GM23338 (cell line): Measurements from ENCODE around the gene HBS1L.

ENCODE experiments used
- CREB1 ChIP-seq: fragments of 250-450 bp; sonication (Bioruptor Pico); IDR thresholded peaks from 2 replicates; pipeline ENCODE4 v1.5.0; 2020; ENCODE audit warnings: low read depth, mild to moderate bottlenecking, moderate library complexity
- EZH2 ChIP-seq: fragments of 200-600 bp; sonication (generic); IDR thresholded peaks from one replicate; pipeline ENCODE4 v1.8.0; 2017; ENCODE audit warnings: antibody characterized with exemption, mild to moderate bottlenecking, low read depth; ENCODE audit not compliant: unreplicated experiment
- EZH2phosphoT487 ChIP-seq: fragments of 200-600 bp; sonication (generic); IDR thresholded peaks from one replicate; pipeline ENCODE4 v1.8.1; 2018; ENCODE audit warnings: antibody characterized with exemption; ENCODE audit not compliant: unreplicated experiment
- JUNB ChIP-seq: IDR thresholded peaks from one replicate; pipeline ENCODE4 v1.6.1; 2016; ENCODE audit warnings: antibody characterized with exemption; ENCODE audit not compliant: unreplicated experiment
- NANOG ChIP-seq: IDR thresholded peaks from 2 replicates; pipeline ENCODE4 v1.6.1; 2016; ENCODE audit warnings: antibody characterized with exemption, borderline replicate concordance
- POLR2AphosphoS5 ChIP-seq: IDR thresholded peaks from 2 replicates; pipeline ENCODE4 v1.6.1; 2016; ENCODE audit warnings: antibody characterized with exemption, low read depth
- ZNF331 ChIP-seq: fragments of 250-450 bp; sonication (Bioruptor Pico); IDR thresholded peaks from 2 replicates; pipeline ENCODE4 v1.5.0; 2020; ENCODE audit warnings: low read depth, mild to moderate bottlenecking, moderate library complexity
- TF ChIP-seq, protein P1 (sequence below), 2 experiments: fragments of 200-600 bp in 1 of 2; sonication (generic) in 1 of 2; conservative IDR thresholded peaks; 2 replicates each; pipeline versions ENCODE4 v1.5.1 to v1.6.1; 2016 to 2017; ENCODE audit warnings: antibody characterized with exemption in 2 of 2, low read depth in 2 of 2, mild to moderate bottlenecking in 2 of 2, moderate library complexity in 1 of 2
- TF ChIP-seq, protein P2 (sequence below): IDR thresholded peaks from one replicate; pipeline ENCODE4 v1.6.1; 2018; ENCODE audit warnings: antibody characterized with exemption; ENCODE audit not compliant: unreplicated experiment

- no peak for TF ChIP-seq ZNF331 (CRISPR knock-in tag)
- TF ChIP-seq CREB1 (CRISPR knock-in tag), result no peak
- no peak for TF ChIP-seq EZH2
- TF ChIP-seq, protein P1, sequence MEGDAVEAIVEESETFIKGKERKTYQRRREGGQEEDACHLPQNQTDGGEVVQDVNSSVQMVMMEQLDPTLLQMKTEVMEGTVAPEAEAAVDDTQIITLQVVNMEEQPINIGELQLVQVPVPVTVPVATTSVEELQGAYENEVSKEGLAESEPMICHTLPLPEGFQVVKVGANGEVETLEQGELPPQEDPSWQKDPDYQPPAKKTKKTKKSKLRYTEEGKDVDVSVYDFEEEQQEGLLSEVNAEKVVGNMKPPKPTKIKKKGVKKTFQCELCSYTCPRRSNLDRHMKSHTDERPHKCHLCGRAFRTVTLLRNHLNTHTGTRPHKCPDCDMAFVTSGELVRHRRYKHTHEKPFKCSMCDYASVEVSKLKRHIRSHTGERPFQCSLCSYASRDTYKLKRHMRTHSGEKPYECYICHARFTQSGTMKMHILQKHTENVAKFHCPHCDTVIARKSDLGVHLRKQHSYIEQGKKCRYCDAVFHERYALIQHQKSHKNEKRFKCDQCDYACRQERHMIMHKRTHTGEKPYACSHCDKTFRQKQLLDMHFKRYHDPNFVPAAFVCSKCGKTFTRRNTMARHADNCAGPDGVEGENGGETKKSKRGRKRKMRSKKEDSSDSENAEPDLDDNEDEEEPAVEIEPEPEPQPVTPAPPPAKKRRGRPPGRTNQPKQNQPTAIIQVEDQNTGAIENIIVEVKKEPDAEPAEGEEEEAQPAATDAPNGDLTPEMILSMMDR (conservative IDR thresholded peaks at IDR 0.05; ENCODE audit: low read depth in 2 of 2), result no peak
- TF ChIP-seq, protein P2, sequence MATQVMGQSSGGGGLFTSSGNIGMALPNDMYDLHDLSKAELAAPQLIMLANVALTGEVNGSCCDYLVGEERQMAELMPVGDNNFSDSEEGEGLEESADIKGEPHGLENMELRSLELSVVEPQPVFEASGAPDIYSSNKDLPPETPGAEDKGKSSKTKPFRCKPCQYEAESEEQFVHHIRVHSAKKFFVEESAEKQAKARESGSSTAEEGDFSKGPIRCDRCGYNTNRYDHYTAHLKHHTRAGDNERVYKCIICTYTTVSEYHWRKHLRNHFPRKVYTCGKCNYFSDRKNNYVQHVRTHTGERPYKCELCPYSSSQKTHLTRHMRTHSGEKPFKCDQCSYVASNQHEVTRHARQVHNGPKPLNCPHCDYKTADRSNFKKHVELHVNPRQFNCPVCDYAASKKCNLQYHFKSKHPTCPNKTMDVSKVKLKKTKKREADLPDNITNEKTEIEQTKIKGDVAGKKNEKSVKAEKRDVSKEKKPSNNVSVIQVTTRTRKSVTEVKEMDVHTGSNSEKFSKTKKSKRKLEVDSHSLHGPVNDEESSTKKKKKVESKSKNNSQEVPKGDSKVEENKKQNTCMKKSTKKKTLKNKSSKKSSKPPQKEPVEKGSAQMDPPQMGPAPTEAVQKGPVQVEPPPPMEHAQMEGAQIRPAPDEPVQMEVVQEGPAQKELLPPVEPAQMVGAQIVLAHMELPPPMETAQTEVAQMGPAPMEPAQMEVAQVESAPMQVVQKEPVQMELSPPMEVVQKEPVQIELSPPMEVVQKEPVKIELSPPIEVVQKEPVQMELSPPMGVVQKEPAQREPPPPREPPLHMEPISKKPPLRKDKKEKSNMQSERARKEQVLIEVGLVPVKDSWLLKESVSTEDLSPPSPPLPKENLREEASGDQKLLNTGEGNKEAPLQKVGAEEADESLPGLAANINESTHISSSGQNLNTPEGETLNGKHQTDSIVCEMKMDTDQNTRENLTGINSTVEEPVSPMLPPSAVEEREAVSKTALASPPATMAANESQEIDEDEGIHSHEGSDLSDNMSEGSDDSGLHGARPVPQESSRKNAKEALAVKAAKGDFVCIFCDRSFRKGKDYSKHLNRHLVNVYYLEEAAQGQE, result no peak
- TF ChIP-seq JUNB, result no peak
- no peak for TF ChIP-seq POLR2AphosphoS5
- TF ChIP-seq EZH2phosphoT487, result no peak
- no peak for TF ChIP-seq NANOG
Measured at GRCh38 chr6:134982161-134982560, 72.5 kb downstream of the HBS1L start.
